Rectal smooth muscle tissue (tissue), 1 donor: ENCODE data around the gene SLC2A1.

ENCODE experiments used
- H3K27ac ChIP-seq: one replicate; pipeline ENCODE4 v1.7.0; 2013; ENCODE audit warnings: low read depth, low read length, inconsistent platforms
- H3K27me3 ChIP-seq: one replicate; pipeline ENCODE4 v1.7.0; 2013; ENCODE audit warnings: low read length; ENCODE audit not compliant: control insufficient read depth, insufficient read depth
- H3K36me3 ChIP-seq: one replicate; pipeline ENCODE4 v1.7.0; 2013; ENCODE audit warnings: low read length; ENCODE audit not compliant: control insufficient read depth, insufficient read depth
- H3K4me1 ChIP-seq: one replicate; pipeline ENCODE4 v1.7.0; 2013; ENCODE audit warnings: low read length; ENCODE audit not compliant: control insufficient read depth, insufficient read depth
- H3K4me3 ChIP-seq: one replicate; pipeline ENCODE4 v1.7.0; 2013; ENCODE audit warnings: low read length
- H3K9ac ChIP-seq: one replicate; pipeline ENCODE4 v1.7.0; 2013; ENCODE audit warnings: low read length

SLC2A1 gene

DNA sequence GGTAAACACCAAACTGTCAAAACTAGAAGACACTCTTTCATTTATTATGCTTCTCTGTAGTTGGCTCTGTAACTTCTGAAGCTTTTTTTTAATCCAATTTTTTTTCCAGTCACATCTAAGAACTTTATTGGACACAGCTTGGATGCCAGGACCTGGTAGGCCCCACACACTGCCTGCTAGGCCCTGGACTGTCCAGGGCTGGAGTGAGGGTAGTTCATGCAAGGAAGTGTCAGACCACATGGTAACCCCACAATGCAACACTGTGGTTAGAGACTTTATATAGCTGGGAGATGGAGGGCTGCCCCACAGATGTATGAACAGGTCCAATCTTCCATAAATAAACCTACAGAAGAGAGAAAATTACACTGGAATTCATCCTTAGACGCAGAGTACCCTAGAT is 7.1 kb downstream of the SLC2A1 start:
- H3K4me1 ChIP-seq, result no peaks in the 10 kb centered on the region
- no peaks in the 10 kb centered on the region for H3K27me3 ChIP-seq
- H3K36me3 ChIP-seq, result no peaks in the 10 kb centered on the region
- no peak overlapping the region for H3K4me3 ChIP-seq
- no peak overlapping the region for H3K9ac ChIP-seq
- no peak overlapping the region for H3K27ac ChIP-seq

DNA sequence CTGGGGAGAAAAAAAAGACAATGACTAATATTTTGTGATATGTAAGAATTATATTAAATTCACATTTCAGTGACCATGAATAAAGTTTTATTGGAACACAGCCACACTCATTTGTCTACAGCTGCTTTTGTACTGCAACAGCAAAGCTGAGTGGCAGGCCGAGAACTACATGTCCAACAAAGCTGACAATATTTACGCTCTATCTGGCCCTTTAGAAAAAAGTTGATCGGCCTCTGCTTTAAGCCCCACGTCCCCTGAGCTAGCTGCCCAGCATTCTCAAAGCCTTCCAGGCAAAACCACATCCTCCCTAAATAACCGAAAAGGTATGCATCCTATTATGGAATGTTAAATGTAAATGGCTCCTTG is 8.6 kb downstream of the SLC2A1 start:
- Histone ChIP-seq H3K4me1 (peaks cover 1% of the 10 kb centered on the region), H3K27me3 (no peaks in the 10 kb centered on the region), H3K36me3 (no peaks in the 10 kb centered on the region), H3K9ac (no peak overlapping the region), H3K27ac (no peak overlapping the region), H3K4me3 (no peak overlapping the region)

DNA sequence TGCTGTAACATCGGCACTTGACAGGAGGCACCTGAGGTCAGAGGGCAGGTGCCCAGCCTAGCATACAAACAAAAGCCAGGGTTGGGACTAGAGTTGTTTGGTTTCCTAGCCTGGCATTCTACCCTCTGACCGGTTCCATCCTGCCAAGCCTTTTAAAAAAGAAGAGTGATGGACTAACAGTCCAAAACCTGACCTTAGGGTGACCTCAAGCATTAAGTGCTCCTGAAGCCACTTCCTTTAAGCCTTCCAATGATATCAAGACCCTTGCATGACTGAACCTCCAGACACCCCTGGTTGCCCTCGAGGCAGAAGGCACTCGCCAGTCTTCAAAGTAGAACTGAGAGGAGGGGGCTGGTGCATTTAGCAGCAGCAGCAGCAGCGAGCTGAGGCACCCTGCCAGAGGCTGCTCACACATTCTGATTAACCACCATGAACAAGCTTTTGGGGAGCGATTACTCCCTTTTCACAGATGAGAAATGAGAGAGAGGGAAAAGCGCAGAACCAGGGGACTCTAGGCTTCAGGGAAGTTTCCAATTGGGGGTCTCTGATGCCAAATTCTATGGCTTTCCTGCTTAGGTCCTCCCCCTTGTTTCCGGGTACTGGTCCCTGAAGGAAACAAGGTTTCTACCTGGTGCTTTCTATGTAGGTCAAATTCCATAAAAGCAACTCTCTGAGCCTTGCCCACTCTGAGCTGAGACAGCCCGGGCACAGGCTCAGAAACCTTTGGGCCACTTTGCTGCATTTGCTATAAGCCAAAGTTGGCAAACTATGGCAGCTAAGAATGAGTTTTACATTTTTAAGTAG is 9.2 kb downstream of the SLC2A1 start:
- no peaks in the 10 kb centered on the region for H3K27me3 ChIP-seq
- no peak overlapping the region for H3K9ac ChIP-seq
- H3K4me3 ChIP-seq, result no peak overlapping the region
- no peaks in the 10 kb centered on the region for H3K36me3 ChIP-seq
- peaks cover 7% of the 10 kb centered on the region for H3K4me1 ChIP-seq
- no peak overlapping the region for H3K27ac ChIP-seq

DNA sequence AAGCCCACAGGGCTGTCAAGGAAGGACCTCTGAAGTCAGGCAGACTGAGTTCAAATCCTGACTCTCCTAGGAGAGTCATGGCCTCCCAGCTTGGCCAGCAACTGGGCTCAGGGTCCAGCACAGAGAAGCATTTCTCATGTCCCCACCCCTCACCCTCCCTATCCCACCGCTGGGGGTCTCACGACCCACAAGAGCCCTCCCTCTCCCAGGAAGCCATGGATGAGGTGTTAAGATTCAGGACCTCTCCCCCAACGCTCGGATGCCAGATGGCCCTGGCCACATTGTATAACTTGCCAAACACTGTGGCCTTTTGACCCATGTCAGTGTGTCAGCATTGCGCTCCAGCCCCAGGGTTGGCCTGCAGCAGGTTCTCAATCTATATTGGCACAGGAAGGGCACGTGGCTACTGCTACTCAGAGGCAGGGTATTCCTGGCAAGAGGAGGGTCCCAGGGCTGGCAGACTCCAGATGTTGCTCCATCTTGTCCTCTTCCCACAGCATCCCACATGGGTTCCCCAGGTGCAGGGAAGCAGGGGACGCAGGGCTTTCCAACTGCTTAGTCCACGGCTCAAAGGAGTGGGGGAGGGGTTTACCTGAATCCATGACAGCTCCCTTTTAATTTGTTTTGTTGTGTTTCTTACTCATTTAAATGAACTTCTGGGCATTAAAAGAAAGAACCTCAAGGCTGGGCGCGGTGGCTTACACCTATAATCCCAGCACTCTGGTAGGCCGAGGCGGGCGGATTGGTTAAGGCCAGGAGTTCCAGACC is 10.5 kb downstream of the SLC2A1 start:
- H3K9ac ChIP-seq, result no peak overlapping the region
- peaks cover 18% of the 10 kb centered on the region for H3K4me1 ChIP-seq
- no peak overlapping the region for H3K27ac ChIP-seq
- H3K27me3 ChIP-seq, result no peaks in the 10 kb centered on the region
- H3K36me3 ChIP-seq, result no peaks in the 10 kb centered on the region
- no peak overlapping the region for H3K4me3 ChIP-seq

DNA sequence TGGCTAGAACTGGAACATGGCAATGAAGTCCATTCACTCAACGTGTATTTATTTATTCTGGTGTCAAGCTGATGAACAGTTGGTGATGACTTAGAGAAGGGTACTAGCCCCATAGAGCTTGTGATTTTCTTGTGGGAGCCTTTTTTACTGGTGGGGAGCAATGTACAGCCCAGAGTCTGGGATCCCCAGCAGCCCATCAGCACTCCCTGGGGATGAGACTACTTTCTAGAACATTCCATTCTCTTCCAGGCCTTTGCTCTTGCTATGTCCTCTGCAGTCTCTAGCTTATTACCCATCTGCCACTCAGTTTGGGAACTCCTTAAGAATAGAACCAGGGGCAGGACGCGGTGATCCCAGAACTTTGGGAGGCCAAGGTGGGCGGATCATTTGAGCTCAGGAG is 11.6 kb downstream of the SLC2A1 start:
- H3K27ac ChIP-seq, result no peak overlapping the region
- no peak overlapping the region for H3K4me3 ChIP-seq
- peaks cover 24% of the 10 kb centered on the region for H3K4me1 ChIP-seq
- H3K36me3 ChIP-seq, result no peaks in the 10 kb centered on the region
- no peak overlapping the region for H3K9ac ChIP-seq
- no peaks in the 10 kb centered on the region for H3K27me3 ChIP-seq

DNA sequence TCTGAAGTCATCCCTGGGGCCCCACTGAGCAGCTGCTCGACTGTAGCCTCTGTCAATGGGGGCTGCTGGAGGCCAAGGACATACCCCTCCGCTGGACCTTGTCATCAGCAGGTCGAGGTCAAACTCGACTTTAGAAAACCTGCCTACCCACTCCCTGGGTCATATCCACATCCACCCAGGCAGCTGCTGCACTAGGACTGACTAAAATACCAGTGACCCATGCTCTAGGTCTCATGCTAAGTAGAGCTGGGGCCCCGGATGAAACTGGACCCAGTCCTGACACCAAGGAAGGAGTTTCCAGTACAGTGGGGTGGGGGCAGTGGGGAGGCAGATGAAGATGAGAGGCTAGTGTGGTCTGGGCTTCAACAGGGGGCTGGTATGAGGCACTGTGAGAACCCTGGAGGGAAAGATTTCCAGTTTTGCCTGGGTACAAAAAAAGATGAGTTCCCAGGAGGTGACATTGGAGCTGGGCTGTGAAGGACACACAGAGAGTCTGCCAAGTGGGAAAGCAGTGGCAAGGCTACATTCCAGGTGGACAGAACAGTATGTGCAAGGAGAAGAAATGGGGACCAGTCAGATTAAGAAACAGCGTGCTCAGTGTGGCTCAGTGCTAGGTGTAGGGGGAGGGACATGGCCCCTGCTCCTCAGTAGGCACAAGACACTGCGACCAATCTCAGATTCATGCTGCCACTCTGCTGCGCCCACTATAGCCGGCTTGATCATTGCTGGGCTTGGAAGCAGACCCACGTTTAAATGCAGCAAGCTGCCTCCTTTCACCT is 12.4 kb downstream of the SLC2A1 start:
- Histone ChIP-seq H3K4me1 (peaks cover 32% of the 10 kb centered on the region), H3K36me3 (no peaks in the 10 kb centered on the region), H3K9ac (no peak overlapping the region), H3K27ac (no peak overlapping the region), H3K4me3 (no peak overlapping the region), H3K27me3 (no peaks in the 10 kb centered on the region)

DNA sequence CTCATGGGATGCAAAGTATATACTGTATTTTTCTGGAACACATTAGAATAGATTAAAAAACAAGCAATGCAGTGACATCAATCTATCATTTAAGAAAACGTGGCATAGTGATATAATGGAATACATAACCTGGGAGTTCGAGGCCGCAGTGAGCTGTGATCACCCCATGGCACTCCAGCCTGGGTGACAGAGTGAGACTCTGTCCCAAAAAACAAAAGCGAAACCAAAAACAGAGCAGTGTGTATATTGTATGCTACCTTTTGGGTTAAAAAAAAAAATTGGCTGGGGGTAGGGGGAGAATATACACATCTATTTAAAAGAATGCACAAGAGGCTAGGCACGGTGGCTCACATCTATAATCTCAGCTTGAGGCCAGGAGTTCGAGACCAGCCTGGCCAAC is 13.5 kb downstream of the SLC2A1 start:
- Histone ChIP-seq H3K27me3 (no peaks in the 10 kb centered on the region), H3K36me3 (no peaks in the 10 kb centered on the region), H3K4me1 (peaks cover 39% of the 10 kb centered on the region), H3K4me3 (no peak overlapping the region), H3K9ac (no peak overlapping the region), H3K27ac (peak overlapping the region; percentile 81)

DNA sequence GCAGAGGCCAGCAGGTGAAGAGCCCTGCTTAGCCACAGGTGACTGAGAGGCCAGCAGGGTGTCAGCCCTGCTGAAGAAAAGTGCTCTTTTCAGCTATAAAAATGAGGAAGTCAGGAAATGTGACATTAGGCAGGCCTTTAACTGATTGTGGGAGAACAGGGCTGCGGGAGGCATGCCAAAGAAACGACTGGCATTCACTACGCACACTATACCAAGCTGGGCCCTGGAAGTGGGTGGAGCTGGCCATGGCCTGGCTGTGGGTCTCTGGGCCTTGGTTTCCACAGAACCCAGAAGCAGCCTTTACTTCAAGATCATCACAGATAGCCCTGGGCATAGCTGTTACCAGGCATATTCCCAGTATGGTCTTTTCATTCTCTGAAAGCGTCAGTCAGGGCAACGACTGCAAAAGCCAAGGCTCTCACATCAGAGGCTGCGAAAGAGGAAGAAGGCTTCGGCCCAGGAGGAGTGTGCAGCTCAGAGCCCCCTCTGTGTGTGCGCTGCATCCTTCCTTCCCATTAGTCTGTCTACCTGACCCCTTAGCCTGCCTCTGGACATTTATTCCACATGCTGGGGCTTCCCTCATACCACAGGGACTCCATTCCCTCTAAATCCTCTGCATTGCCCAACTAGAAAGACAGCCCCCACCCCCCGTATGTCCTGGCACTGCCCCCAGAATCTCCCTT is 14.3 kb downstream of the SLC2A1 start:
- peak overlapping the region; percentile 24 for H3K9ac ChIP-seq
- peaks cover 39% of the 10 kb centered on the region for H3K4me1 ChIP-seq
- H3K36me3 ChIP-seq, result no peaks in the 10 kb centered on the region
- H3K27me3 ChIP-seq, result no peaks in the 10 kb centered on the region
- H3K27ac ChIP-seq, result peak overlapping the region; percentile 81
- H3K4me3 ChIP-seq, result peak overlapping the region; percentile 28

DNA sequence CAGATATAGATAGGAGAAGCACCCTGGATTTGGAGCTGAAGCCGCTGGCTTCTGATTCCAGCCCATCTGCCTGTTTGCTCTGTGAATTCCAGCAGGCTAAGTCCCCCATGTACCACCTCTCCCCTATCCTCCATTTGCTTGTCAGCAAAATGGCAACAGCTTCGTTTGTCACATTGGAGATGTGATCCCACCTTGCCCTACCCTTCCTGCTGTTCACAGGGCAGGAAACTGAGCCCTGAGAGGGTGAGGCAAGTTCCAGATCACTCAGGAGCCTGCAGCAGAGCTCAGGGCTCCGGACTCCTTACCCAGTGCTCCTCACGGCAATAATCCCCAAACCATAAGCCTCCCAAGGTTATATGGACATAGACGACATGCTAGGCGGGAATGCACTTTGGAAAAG is 14.9 kb downstream of the SLC2A1 start:
- Histone ChIP-seq H3K27me3 (no peaks in the 10 kb centered on the region), H3K36me3 (no peaks in the 10 kb centered on the region), H3K4me3 (peak overlapping the region; percentile 28), H3K27ac (peak overlapping the region; percentile 81), H3K9ac (peak overlapping the region; percentile 53), H3K4me1 (peaks cover 39% of the 10 kb centered on the region)

DNA sequence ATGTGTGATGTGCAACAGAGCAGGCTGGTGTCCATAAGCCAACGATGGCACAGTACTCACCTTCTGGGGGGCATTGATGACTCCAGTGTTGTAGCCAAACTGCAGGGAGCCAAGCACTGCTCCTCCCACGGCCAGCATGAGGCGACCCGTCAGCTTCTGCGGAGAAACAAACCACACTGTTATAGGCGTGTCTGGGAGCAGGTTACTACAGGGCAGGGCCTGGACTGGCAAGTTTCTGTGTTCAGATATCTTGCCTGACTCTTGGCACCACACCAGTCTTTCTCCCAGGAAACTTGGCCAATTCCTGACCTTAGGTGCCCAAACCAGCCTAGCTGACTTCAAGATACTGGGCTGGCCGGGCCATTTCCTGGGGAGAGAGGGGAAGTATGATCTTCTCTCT is 15.5 kb downstream of the SLC2A1 start:
- Histone ChIP-seq H3K4me3 (no peak overlapping the region), H3K4me1 (peaks cover 39% of the 10 kb centered on the region), H3K36me3 (no peaks in the 10 kb centered on the region), H3K9ac (no peak overlapping the region), H3K27me3 (no peaks in the 10 kb centered on the region), H3K27ac (peak overlapping the region; percentile 81)

DNA sequence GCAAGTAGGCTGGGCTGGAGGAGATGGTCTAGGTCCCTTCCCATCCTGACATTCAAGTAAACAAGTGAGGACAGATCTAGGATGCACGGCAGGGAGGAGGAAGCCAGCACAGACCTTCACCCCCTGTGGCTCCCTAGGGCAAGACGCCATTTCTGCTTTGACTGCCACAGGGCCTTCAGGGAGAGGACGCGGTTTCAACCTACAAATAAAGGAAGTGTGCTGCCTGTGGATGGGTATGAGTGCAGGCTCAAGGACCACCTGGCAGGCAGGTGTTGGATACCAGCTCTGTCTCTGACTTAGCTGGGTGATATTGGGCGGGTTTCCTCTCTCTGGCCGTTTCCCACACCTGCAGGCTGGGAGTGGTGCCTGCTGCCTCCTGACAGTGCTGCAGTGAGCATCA is 16.2 kb downstream of the SLC2A1 start:
- no peaks in the 10 kb centered on the region for H3K27me3 ChIP-seq
- peak overlapping the region; percentile 81 for H3K27ac ChIP-seq
- no peaks in the 10 kb centered on the region for H3K36me3 ChIP-seq
- no peak overlapping the region for H3K9ac ChIP-seq
- H3K4me3 ChIP-seq, result peak overlapping the region; percentile 36
- peaks cover 39% of the 10 kb centered on the region for H3K4me1 ChIP-seq
